ENCODE results near the gene PDAP1. TPM values are rescaled to one million over a fixed set of nuclear protein-coding genes. Genes with fewer than 3 reads are reported as not detected.

The PDAP1 gene
- total and polyA plus RNA-seq, 2 of the 13 experiments (the other 11 are each of a cell fraction or from before 2014, with no cell fraction given): 13.0 to 100 TPM

DNA sequence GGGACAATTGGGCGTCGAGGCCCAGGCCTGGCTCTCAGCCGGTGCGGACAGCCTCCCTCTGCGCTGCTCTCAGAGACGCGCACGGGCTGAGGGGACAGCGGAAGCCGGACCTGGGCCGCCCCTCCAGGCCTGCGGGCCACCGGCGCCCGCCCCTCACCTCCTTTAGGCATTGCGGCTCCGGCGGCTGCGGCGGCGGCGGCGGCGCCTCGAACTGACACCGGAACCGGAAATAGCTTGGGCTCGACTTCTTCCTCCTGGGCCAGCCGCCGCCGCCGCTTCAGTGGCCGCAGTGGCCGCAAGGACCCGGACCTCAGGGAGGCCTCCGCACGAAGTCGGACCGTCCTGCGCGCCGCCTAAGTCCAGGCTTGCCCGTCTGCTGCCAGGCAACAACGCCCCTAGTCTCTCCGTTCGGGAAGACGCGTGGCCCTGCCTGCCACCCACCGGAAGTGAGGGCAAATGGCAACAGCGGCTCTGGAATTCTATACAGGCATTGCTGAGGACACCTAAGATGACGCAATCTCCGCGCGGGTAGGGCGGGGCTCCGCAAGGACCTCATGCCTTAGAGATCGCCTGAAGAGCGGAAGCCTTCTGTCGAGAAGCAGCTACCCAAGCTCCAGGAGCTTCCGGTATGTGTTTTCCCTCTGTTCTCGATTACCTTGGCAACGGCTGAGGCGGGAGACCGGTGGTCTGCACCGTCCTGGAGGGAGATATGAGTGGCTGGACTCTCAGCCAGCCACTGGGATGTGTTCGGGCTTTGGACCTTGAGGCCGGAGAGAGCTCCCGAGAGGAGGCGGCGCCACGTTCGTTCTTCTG, at the start of gene PDAP1, which contains the start of gene BUD31 (continued):
- TF ChIP-seq, protein P1, sequence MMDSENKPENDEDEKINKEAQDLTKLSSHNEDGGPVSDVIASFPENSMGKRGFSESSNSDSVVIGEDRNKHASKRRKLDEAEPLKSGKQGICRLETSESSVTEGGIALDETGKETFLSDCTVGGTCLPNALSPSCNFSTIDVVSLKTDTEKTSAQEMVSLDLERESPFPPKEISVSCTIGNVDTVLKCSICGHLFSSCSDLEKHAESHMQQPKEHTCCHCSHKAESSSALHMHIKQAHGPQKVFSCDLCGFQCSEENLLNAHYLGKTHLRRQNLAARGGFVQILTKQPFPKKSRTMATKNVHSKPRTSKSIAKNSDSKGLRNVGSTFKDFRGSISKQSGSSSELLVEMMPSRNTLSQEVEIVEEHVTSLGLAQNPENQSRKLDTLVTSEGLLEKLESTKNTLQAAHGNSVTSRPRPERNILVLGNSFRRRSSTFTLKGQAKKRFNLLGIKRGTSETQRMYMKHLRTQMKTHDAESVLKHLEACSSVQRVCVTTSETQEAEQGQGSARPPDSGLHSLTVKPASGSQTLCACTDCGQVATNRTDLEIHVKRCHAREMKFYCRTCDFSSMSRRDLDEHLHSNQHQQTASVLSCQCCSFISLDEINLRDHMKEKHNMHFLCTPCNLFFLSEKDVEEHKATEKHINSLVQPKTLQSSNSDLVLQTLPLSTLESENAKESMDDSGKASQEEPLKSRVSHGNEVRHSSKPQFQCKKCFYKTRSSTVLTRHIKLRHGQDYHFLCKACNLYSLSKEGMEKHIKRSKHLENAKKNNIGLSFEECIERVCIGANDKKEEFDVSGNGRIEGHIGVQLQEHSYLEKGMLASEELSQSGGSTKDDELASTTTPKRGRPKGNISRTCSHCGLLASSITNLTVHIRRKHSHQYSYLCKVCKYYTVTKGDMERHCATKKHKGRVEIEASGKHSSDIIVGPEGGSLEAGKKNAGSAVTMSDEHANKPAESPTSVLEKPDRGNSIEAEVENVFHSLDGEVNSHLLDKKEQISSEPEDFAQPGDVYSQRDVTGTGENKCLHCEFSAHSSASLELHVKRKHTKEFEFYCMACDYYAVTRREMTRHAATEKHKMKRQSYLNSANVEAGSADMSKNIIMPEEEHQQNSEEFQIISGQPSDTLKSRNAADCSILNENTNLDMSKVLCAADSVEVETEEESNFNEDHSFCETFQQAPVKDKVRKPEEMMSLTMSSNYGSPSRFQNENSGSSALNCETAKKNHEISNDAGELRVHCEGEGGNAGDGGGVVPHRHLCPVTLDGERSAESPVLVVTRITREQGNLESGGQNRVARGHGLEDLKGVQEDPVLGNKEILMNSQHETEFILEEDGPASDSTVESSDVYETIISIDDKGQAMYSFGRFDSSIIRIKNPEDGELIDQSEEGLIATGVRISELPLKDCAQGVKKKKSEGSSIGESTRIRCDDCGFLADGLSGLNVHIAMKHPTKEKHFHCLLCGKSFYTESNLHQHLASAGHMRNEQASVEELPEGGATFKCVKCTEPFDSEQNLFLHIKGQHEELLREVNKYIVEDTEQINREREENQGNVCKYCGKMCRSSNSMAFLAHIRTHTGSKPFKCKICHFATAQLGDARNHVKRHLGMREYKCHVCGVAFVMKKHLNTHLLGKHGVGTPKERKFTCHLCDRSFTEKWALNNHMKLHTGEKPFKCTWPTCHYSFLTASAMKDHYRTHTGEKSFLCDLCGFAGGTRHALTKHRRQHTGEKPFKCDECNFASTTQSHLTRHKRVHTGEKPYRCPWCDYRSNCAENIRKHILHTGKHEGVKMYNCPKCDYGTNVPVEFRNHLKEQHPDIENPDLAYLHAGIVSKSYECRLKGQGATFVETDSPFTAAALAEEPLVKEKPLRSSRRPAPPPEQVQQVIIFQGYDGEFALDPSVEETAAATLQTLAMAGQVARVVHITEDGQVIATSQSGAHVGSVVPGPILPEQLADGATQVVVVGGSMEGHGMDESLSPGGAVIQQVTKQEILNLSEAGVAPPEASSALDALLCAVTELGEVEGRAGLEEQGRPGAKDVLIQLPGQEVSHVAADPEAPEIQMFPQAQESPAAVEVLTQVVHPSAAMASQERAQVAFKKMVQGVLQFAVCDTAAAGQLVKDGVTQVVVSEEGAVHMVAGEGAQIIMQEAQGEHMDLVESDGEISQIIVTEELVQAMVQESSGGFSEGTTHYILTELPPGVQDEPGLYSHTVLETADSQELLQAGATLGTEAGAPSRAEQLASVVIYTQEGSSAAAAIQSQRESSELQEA (CRISPR knock-in tag; IDR thresholded peaks at IDR 0.05; ENCODE audit: not compliant biosample characterization): no peak
- peak; percentile 85 for TF ChIP-seq CBX5 (CRISPR knock-in tag; IDR thresholded peaks at IDR 0.05; ENCODE audit: borderline replicate concordance)
- TF ChIP-seq, protein P2, sequence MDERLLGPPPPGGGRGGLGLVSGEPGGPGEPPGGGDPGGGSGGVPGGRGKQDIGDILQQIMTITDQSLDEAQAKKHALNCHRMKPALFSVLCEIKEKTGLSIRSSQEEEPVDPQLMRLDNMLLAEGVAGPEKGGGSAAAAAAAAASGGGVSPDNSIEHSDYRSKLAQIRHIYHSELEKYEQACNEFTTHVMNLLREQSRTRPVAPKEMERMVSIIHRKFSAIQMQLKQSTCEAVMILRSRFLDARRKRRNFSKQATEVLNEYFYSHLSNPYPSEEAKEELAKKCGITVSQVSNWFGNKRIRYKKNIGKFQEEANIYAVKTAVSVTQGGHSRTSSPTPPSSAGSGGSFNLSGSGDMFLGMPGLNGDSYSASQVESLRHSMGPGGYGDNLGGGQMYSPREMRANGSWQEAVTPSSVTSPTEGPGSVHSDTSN (CRISPR knock-in tag; IDR thresholded peaks at IDR 0.05): no peak
- TF ChIP-seq ZNF558 (CRISPR knock-in tag; IDR thresholded peaks at IDR 0.05; ENCODE audit: borderline replicate concordance): 0 out of 2 replicates have a peak, but pooled peaks have one; percentile 39
- 0 out of 2 replicates have a peak, but pooled peaks have one; percentile 10 for TF ChIP-seq ZNF550 (CRISPR knock-in tag; IDR thresholded peaks at IDR 0.05; ENCODE audit: borderline replicate concordance)
- peak; percentile 51; the same call in 1 of the 2 replicates for TF ChIP-seq KMT2A (CRISPR knock-in tag; IDR thresholded peaks at IDR 0.05)
- TF ChIP-seq ZNF660 (CRISPR knock-in tag; IDR thresholded peaks at IDR 0.05; ENCODE audit: borderline replicate concordance, low read depth): no peak
- TF ChIP-seq NR2F1 (CRISPR knock-in tag; IDR thresholded peaks at IDR 0.05): 0 out of 4 replicates have a peak, but pooled peaks of 1 of the 2 experiments have one; percentile 12
- TF ChIP-seq, protein P3, sequence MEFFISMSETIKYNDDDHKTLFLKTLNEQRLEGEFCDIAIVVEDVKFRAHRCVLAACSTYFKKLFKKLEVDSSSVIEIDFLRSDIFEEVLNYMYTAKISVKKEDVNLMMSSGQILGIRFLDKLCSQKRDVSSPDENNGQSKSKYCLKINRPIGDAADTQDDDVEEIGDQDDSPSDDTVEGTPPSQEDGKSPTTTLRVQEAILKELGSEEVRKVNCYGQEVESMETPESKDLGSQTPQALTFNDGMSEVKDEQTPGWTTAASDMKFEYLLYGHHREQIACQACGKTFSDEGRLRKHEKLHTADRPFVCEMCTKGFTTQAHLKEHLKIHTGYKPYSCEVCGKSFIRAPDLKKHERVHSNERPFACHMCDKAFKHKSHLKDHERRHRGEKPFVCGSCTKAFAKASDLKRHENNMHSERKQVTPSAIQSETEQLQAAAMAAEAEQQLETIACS (CRISPR knock-in tag; IDR thresholded peaks at IDR 0.05): peak; percentile 45; the same call in 1 of the 2 replicates
- TF ChIP-seq, protein P4, sequence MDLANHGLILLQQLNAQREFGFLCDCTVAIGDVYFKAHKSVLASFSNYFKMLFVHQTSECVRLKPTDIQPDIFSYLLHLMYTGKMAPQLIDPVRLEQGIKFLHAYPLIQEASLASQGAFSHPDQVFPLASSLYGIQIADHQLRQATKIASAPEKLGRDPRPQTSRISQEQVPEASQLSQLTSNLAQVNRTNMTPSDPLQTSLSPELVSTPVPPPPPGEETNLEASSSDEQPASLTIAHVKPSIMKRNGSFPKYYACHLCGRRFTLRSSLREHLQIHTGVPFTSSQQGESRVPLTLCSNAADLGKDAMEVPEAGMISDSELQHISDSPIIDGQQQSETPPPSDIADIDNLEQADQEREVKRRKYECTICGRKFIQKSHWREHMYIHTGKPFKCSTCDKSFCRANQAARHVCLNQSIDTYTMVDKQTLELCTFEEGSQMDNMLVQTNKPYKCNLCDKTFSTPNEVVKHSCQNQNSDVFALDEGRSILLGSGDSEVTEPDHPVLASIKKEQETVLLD (CRISPR knock-in tag; IDR thresholded peaks at IDR 0.05; ENCODE audit: low read depth): peak; percentile 89
- TF ChIP-seq ZNF749 (CRISPR knock-in tag; IDR thresholded peaks at IDR 0.05; ENCODE audit: borderline replicate concordance): no peak; the same call in 1 of the 2 replicates
- TF ChIP-seq ZNF775 (CRISPR knock-in tag; IDR thresholded peaks at IDR 0.05; ENCODE audit: borderline replicate concordance): no peak
- peak; percentile 60; the same call in 1 of the 2 replicates for TF ChIP-seq NCOR1 (IDR thresholded peaks at IDR 0.05; ENCODE audit: borderline replicate concordance, low read length)
- 0 out of 2 replicates have a peak, but pooled peaks have one; percentile 15 for TF ChIP-seq ZNF160 (CRISPR knock-in tag; IDR thresholded peaks at IDR 0.05)
- peak; percentile 32; the same call in 1 of the 2 replicates for TF ChIP-seq ZSCAN21 (CRISPR knock-in tag; IDR thresholded peaks at IDR 0.05; ENCODE audit: borderline replicate concordance)
